NCI-H82 (cell line): ENCODE data around the gene CHMP5.
"Not testable (repeated sequence)": the region's sequence is repeated elsewhere in the genome, so short reads cannot be mapped to it uniquely, and the experiment has no call there.

Experiments used
- DNase-seq: peaks from one replicate; lab custom pipeline; 2025; lab: John Stamatoyannopoulos, UW

The CHMP5 gene

DNA sequence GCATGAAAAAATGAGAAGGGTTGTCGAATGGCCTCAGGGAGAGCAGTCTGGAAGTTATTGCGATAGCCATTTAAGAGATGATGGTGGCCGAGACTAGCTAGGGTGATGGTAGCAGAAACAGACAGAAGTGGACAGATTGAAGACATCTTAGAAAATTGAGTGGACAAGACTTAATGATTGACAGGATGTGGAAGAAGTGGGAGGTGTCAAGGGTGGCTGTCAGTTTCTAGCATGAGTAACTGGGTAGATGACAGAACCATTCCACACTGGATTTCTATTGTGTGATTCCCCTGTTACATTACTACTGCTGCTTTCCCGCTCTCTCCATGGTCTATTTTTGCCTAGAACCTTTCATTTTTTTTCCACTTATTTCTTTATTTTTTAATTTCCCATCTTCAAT, 12.6 kb downstream of the CHMP5 start:
- no peak for DNase-seq

DNA sequence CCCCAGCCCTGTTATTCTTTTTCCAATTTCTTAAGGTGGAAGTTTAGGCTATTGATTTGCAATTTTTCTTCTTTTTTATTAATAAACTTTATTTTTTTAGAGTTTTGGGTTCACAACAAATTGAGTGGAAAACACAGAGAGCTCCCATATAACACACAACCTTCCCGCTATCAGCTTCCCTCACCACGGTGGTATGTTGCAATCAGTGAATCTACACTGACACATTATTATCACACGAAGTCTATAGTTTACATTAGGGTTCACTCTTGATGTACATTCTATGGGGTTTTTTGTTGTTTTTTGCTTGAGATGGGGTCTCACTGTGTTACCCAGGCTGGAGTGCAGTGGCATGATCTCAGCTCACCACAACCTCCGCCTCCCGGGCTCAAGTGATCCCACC, 20.7 kb downstream of the CHMP5 start:
- no peak for DNase-seq

DNA sequence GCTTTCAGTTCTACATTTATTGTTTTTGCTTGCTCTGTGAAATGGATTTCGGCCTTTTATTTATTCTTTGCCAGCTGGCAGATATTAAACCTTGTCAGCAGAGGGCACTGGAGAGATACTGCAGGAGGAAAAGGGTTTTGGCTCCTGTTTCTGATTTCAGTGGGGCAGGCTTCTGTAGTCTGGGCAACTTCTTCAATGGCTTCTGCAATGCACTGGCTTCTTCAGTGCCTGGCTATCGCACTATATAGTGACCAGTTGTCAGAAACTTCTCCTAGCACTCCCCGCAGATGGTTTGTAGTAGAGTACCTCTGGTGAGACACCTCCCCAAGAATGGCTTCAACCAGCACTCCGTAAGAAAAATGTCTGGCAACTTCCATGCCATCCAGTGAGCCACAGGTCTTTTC, 22.2 kb downstream of the CHMP5 start:
- DNase-seq, result peak; percentile 68

DNA sequence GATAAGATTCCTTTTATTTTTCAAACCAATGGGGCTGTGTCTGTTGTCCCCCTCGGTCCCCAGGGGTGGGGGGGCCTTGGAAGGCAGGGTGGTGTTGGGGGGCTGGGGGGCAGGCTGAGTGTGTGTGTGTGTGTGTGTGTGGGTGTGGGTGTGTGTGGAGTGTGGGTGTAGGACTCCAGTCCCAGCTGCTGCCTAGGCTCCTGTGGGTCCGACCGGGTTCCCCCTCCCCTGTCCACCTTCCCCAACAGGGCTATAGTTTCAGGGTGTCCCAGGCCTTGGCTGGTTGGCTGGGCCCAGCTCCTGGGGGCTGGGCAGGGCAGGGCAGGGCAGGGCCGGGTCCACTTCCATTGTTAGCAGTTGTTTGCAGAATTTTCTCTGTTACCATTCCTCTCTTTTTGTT, 23.4 kb downstream of the CHMP5 start:
- no peak for DNase-seq

DNA sequence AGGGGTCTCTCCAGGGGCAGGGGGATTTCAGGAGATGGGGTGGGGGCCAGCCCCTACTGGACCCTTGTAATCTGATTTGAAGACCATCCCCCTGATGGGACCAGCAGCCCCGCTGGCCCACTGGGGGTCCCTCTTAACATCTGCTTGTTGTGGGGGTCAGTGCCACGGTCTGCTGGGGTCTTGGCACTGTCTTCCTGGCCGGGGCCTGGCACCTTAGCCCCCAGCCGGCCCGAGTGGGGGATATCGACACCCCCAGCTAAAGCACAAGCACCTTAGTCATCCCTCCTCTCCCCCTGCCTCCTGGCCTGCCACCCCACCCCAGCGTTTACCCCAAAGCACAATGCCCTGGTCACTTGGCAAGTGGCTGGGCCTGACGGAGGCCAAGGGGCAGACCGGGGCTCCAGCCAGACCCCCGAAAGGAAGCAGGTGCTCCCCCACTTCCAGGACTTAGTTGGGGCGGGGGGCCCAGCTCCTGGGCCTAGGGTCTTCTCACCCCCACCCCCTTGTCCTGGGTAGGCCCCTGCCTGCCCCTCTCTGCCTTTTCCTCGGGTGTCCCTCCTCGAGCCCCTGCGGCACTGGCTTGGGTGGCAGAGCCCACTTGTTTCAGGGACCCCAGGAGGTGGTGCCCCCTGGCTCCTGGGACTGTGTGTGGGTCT, 24.1 kb downstream of the CHMP5 start:
- DNase-seq, result no peak

DNA sequence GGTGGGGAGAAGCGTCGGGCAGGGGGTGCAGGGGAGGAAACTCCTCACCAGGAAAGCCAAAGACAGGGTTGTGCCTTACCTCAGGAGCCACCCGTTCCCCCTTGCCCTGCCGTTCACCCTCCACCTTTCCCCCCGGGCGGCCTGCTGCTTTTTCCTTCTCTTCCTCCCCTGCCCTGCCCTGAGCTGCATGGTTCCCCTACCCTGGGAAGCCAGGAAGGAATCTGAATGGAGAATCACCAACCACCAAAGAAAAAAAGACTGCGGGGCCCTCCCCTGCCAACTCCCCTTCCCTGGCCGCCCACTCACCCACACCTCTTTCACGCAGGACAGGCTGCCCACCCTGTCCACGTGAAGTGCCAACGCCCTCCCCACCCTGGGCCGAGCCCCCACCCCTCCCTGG, 24.6 kb downstream of the CHMP5 start:
- peak; percentile 3 for DNase-seq

DNA sequence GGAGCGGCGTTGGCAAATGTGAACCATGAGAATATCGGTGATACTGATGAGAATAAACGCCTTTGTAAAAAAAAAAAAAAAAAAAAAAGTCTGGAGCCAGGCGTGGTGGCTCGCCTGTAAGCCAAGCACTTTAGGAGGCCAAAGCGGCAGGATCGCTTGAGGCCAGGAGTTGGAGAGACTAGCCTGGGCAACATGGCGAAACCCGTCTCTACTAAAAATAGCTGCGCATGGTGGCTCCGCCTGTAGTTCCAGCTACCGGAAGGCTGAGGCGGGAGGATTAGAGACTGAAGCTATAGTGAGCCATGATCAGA, 25.0 kb downstream of the CHMP5 start:
- no peak for DNase-seq

DNA sequence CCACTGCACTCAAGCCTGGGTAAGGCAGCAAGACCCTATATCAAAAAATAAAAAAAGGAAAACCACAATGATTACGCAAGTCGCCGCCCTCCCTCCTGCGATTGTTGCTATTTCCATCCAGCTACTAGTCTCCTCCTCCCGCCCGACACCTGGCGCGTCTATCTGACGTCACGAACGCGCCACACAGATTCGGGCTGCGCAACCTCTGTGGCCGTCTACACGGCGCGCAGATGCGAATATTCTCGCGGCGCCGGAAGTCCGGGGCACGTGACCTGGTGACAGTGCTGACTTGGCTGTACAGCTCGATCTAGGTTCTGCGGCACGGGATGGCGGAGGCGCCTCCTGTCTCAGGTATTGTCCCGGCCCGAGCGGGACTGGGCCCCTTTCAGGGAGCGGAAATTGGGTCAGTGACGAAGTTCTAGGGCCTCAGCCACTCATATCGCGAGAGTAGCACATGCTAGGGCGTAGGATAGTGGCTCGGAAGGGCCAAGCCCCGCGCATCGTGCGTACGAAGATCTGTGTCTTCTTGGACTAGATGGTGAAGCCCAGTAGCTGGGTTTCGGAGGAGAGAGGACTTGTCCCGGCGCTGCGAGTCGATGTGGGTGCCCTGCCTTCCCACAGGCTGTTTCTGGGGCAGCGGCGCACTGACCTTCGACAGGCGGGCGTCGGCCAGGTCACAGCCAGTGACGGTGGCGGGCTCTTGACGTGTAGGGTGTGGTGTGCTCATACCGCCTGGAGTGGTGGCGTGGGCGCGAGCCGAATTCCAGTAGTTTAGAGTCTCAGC, 25.6 kb downstream of the CHMP5 start, which contains the start of gene NFX1:
Gene NFX1 (plus strand): TSS at position 270 of the 784 bp plus-strand sequence. CDS start 57 bp downstream, at position 327.
- DNase-seq, result peak; percentile 96

DNA sequence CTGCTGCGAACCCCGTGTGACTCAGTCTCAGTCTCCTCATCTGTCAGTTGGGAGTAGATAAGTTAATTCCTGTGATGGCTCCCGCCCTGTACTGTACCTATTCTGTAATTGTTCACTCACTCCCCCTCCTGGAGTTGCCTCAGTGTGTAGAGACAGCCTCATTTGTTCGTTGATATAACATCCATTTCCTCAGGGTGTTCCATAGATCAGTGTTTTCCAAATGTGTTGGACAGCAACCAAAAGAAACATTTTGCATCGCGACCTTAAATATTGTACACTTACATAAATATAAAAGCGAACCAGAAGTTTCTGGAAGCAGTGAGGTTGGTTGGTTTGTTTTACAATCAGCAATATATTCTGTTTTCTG, 26.2 kb downstream of the CHMP5 start:
- no peak for DNase-seq

DNA sequence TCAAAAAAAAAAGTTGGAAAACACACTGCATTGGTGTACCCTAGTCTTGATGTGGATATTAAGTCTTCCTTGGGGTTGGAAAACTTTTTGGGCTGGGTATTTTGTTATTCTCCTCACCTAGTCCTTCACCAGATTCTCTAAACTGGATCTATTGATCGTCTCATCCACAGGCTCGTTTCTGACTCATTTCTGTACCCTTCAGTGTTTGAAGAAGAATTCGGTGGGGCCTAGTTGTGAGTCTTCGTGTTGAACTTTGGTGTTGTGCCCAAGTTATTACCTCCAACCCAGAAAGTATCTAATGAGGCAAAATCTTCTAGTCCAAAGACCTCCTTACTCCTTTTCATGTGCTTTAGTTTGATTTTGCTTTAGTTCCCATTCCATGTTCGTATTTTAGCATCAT, 27.1 kb downstream of the CHMP5 start:
- DNase-seq, result no peak

DNA sequence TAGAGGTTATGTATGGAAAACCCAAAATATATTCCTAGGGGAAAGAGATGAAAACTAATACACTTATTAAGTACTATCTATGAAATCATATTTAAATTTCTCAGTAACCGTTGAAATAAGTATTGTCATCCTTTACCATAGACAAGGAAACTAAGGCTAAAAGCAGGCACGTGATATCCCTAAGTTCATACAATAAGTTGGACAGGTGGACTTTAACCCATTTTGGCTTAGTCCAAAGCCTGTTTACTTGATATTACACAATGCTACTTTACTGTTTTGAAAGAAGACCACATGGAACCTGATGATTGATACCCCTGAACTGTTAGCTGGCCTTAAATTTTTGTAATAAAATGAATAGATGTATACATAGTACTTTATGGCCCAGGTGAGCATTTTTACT, 28.9 kb downstream of the CHMP5 start:
- no peak for DNase-seq

DNA sequence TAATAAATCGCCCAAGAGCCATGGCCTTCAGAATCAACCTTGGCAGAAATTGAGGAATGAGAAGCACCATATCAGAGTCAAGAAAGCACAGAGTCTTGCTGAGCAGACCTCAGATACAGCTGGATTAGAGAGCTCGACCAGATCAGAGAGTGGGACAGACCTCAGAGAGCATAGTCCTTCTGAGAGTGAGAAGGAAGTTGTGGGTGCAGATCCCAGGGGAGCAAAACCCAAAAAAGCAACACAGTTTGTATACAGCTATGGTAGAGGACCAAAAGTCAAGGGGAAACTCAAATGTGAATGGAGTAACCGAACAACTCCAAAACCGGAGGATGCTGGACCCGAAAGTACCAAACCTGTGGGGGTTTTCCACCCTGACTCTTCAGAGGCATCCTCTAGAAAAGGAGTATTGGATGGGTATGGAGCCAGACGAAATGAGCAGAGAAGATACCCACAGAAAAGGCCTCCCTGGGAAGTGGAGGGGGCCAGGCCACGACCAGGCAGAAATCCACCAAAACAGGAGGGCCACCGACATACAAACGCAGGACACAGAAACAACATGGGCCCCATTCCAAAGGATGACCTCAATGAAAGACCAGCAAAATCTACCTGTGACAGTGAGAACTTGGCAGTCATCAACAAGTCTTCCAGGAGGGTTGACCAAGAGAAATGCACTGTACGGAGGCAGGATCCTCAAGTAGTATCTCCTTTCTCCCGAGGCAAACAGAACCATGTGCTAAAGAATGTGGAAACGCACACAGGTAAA, 30.0 kb downstream of the CHMP5 start:
- DNase-seq, result no peak

DNA sequence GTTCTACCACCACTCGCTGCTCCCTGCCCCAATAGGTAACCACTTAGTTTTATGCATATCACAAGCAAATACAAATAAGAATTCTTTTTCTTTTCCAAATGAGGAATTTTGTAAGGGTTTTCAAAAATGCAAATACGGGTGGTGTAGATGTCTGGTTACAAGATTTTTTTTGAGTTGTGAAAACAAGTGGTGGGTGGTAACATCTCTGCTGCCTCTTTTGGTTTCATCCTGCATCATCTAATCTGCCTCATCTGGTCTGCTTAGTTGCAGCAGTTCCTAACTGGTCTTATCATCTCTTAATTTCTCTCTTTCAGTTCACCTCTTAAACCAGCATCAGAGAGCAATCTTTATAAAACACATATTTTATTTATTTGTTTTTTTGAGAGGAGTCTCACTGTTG, 30.7 kb downstream of the CHMP5 start:
- no peak for DNase-seq

DNA sequence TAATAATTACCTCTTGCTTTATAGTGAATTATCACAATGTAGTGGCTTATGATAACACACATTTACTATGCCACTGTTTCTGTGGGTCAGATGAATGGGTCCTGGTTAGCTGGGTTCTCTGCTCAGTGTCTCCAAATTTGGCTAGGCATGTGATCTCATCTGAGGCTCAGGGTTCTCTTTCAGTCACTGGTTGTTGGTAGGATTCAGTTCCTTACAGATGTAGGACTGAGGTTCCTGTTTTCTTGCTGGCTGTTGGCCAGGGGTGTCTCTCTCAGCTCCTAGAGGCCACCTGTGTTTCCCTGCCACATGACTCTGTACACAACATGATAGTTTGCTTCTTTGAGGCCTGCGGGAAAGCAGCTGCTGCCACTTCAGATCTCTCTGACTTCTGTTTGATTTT, 32.6 kb downstream of the CHMP5 start:
- DNase-seq, result no peak

DNA sequence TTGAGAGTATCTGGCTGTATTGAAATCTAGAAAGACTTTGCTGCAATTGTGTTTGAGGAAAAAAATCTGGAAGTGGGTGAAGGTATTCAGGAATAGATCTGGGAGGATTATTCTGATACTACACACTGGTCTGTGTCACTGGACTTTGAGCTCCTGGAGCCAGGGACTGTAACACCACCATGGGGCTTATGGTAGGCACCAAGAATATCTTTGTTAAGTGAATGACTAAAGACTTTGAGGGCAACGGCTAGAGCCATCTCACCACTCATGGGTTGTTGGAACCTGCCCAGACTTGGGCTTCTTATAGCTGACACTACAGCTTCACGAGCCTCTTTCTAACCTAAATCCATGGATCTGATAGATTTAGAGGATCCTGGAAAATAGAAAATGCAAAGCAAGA, 35.7 kb downstream of the CHMP5 start:
- no peak for DNase-seq

DNA sequence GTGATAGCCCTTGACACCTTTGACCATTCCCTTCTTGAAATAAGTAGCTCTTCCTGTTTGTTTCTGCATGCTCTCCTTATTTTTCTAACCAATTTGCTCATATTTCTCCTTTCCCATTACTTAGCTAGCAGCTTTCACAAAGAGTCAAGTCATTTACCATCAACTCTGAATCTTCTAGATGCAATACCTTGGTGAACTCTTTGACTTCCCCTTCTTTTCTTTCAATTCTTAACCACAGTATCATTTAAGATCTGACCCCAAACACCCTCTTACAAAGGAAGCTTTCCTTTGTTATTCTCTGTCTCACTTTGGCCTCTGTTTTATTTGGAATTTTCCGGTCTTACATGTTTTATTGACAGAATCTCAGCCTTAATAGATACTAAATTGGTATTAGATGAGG, 39.5 kb downstream of the CHMP5 start:
- no peak for DNase-seq

DNA sequence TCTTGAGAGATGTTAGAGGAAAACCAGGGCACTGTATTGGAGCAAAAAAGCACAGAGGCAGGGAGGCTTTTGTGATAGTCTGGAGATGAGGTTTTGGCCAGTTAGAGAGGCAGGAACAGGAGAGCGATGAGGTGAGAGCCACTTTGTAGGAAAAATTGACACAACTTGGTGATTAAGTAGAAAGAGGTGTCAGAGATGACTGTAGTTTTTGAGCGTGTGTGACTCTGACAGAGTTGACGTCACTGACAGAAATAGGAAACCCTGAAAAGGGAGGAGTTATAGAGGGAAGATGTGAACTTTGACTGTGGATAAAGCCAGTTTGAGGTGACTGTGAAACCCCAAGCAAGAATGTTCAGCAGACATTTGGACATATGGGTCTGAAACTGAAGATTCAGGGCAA, 41.2 kb downstream of the CHMP5 start:
- DNase-seq, result no peak

DNA sequence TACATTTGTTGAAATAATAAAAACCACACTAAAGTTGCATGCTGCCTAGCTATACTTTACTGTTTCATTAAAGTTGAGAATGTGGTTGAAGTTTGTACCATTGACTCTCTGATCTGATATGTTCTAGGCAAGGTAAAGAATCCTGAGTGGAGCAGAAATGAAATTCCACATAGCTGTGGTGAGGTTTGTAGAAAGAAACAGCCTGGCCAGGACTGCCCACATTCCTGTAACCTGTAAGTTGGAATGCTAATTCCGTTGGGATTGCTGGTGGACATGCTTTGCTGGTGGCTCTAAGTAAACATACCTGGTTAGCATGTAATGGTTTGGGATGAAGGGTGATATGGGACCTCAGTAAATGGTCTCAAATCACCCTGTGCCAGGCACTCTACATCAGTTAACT, 42.2 kb downstream of the CHMP5 start:
- no peak for DNase-seq

DNA sequence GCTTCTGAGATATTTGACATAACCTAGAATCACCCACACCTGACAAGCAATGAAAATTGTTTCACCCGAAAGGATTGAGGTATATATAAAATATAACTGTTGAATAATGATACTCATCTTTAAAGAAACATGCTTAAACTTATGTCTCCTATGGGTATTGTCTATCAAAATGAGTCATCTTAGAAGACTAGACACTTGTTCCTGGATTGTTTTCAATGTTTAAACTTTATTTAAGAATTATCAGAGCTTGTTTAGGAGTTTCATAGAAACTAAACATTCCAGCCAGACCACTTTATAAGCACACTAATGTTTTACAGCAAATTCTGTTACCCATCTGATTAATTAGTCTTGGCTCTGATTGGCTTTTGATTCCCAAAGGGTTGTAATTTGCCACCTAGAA, 45.1 kb downstream of the CHMP5 start:
- DNase-seq, result no peak

DNA sequence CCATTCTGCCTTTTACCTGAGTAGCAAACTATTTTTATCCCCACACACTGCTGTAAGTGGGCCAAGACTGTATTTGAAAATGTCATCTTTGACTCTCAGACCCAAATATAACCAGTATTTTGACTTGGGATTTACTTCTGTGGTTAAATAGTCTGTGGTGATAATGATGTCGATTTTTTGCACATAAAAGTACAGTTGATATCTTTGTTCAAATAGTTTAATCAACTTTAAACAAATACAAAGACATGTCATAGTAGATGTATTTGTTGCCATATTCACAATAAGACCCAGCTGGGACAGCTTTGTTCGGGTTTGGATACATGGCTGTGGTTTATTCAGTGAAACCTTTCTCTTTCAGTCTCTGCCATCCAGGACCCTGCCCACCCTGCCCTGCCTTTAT, 45.9 kb downstream of the CHMP5 start:
- DNase-seq, result no peak

DNA sequence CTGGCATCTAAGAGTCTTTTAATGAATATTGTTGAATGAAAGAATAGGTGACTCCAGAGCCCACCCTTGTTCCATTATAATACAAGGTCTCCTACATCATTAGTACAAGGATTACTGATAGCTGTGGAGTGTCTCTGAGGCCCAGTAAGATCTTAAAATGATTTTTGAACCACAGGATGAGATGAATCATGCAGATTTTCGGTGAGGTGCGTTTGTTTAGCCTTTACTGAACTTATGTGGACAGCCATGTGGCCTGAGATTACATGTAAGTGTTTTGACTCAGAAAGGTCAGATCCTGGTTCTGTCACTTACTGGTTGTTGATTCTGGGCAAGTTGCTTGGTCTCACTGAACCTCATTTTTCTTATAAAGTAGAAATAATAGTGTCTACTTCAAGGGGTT, 47.1 kb downstream of the CHMP5 start:
- DNase-seq, result no peak

DNA sequence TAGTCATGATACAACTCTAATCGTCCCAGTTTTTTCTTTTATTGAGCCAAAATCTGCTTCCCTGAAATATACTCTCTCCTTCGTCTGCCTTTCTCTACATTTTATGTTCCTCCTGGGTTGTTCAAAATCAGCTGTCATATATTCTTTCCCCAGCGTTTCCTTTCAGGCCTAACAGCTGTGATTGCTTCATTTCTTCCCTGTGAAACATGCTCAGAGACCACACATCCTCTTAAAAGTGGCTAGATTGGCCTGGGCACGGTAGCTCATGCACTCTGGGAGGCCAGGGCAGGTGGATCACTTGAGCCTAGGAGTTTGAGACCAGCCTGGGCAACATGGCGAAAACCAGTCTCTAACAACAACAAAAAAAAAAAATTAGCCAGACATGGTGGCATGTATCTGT, 50.5 kb downstream of the CHMP5 start:
- no peak for DNase-seq

DNA sequence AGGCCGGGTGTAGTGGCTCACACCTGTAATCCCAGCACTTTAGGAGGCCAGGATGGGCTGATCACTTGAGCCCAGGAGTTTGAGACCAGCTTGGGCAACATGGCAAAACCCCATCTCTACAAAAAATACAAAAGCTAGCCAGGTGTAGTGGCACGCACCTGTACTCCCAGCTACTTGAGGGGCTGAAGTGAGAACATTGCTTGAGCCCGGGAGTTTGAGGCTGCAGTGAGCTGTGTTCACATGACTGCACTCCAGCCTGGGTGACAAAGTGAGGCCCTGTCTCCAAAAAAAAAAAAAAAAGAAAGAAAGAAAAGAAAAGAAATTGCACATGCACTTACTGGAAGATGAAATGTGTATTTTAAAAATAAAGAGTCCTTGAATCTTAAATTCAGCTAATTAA, 52.3 kb downstream of the CHMP5 start:
- DNase-seq, result not testable (repeated sequence)
